HG02981 (cell line): ENCODE data around the gene KYAT1.

ENCODE experiments used
- ATAC-seq: cut with Tn5 transposase; IDR thresholded peaks from one replicate; pipeline ENCODE4 v1.9.1; 2021; ENCODE audit warnings: mild to moderate bottlenecking, moderate library complexity; ENCODE audit not compliant: unreplicated experiment

KYAT1 gene

GRCh38 chr9:128909859-128910258 is 28.1 kb upstream of the KYAT1 start:
- no peak for ATAC-seq

DNA sequence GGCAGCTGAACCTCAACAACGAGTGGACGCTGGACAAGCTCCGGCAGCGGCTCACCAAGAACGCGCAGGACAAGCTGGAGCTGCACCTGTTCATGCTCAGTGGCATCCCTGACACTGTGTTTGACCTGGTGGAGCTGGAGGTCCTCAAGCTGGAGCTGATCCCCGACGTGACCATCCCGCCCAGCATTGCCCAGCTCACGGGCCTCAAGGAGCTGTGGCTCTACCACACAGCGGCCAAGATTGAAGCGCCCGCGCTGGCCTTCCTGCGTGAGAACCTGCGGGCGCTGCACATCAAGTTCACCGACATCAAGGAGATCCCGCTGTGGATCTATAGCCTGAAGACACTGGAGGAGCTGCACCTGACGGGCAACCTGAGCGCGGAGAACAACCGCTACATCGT is 26.6 kb upstream of the KYAT1 start:
- ATAC-seq = no peak

GRCh38 chr9:128906741-128907140 is 25.0 kb upstream of the KYAT1 start:
- no peak for ATAC-seq

DNA sequence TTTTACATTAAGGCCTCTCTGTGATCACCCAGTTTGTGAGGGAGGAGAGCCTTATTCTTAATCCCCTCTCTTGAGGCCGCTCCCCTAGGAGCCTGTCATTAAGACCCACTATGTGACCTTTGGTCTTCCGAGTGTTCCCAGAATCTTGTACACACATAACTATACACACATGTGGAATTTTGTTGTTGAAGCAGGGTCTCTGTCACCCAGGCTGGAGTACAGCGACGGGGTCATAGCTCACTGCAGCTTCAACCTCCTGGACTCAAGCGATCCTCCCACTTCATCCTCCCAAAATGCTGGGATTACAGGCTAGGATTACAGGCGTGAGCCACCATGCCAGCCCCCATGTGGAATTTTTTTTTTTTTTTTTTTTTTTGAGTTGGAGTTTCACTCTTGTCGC is 24.2 kb upstream of the KYAT1 start:
- no peak for ATAC-seq

DNA sequence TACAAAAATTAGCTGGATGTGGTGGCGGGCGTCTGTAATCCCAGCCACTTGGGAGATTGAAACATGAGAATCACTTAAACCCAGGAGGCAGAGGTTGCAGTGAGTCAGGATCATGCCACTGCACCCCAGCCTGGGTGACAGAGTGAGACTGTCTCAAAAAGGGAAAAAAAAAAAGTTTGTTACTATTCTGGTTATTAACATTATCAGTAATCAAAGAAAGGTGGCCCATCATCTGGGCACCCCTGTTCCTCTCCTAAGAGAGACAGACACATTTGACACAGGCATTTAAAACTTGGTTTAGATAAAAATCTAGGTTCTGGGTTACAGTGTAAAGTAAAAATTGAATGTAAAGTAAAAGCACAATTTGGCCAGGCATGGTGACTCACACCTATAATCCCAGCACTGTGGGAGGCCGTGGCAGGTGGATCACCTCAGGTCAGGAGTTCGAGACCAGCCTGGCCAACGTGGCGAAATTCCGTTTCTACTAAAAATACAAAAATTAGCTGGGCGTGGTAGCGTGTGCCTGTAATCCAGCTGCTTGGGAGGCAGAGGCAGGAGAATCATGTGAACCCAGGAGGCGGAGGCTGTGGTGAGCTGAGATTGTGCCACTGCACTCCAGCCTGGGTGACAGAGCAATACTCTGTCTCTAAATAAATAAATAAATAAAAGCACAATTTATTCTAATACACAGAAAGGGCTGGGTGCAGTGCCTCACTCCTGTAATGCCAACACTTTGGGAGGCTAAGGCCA is 22.3 kb upstream of the KYAT1 start:
- ATAC-seq = no peak

- ATAC-seq = no peak
Observed at GRCh38 chr9:128903079-128903461, 21.3 kb upstream of the KYAT1 start.

- peak; percentile 77 for ATAC-seq
Observed at GRCh38 chr9:128902351-128903078, 20.8 kb upstream of the KYAT1 start.

- ATAC-seq = no peak
Observed at GRCh38 chr9:128901822-128902221, 20.1 kb upstream of the KYAT1 start.

GRCh38 chr9:128901379-128901778 is 19.6 kb upstream of the KYAT1 start:
- no peak for ATAC-seq

DNA sequence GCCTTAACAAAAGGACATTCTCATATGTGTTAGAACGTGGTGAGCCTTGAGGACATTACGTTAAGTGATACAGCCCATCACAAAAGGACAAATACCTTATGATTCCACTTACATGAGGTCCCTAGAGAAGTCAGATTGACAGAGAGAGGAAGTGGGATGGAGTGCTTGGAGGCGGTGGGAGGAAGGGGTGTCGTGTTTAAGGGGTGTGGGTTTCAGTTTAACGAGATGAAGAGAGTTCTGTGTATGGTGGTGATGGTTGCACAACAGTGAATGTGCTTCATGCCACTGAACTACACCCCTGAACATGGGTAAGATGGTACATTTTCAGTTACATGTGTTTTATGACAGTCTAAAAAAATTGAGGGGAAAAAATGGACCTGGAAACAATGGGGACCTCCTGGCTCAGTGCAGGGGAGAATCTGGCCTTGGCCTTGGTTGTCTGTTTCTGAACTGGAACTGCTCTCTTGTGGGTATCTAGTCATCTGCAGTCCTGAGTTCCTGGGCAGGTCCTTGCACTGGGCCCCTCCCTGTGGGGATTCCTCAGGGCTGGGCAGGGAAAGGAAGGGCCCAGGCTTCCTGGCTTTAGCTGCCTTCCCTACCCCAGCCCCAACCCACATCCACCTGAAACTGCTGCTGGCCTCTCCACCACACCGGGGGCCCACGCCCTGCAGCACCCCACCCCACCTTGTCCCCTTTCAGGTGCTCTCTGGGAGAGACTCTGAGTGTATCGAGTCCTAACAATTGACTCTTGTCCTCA is 18.0 kb upstream of the KYAT1 start:
- ATAC-seq = no peak

DNA sequence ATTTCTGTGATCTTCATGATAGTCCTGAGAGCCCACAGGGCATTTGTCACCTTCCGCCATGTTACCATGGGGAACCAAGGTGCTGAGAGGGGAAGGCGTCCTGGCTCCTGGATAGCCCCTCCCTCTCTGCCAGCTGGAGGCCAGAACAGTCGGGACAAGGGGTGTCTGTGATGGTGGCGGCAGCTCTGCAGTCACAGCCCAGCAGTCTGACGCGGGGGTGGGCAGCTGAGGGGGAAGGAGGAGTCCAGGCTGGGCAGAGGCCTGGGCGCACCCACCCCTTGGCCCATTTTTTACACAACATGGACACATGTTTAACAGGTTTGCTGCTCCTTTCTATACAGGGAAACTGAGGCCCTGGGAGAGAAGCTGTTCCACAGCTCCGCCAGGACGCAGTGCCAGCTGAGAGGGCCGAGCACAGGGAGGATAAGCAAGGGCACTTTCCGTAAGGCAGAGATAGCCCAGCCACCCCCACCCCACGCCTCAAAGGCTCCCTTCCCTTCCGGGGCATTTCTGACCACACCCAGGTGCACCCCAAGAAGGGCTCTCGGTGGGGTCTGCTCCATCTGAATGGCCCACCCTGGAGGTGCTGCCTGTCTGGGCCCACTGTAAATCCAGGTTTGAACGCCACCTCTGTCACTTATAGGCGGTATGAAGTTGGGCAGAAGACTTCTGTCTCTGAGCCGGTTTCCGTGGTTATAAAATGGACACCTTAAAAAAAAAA is 17.3 kb upstream of the KYAT1 start:
- ATAC-seq = no peak

GRCh38 chr9:128898382-128898781 is 16.6 kb upstream of the KYAT1 start:
- ATAC-seq = no peak

- no peak for ATAC-seq
Observed at GRCh38 chr9:128895556-128895955, 13.8 kb upstream of the KYAT1 start.

- no peak for ATAC-seq
Observed at GRCh38 chr9:128894764-128895163, 13.0 kb upstream of the KYAT1 start.

- no peak for ATAC-seq
Observed at GRCh38 chr9:128893354-128893753, 11.6 kb upstream of the KYAT1 start.

- ATAC-seq = no peak
Observed at GRCh38 chr9:128892221-128892921, 10.6 kb upstream of the KYAT1 start.

- ATAC-seq = no peak
Observed at GRCh38 chr9:128891321-128892220, 9.8 kb upstream of the KYAT1 start.

- ATAC-seq = no peak
Observed at GRCh38 chr9:128887914-128888350, 6.2 kb upstream of the KYAT1 start.

GRCh38 chr9:128887049-128887448 is 5.3 kb upstream of the KYAT1 start:
- no peak for ATAC-seq
